Measurements from ENCODE around the gene RASGRP4.

GRCh38 chr19:38386300-38386970 lies 39.6 kb downstream of the RASGRP4 start:
- no peak for TF ChIP-seq EZH2 (IDR thresholded peaks at IDR 0.05; ENCODE audit: borderline replicate concordance, low read length)
- no peak for TF ChIP-seq CTCF (IDR thresholded peaks at IDR 0.05; ENCODE audit: low read length)
